ENCODE measurements around the gene SCARB1. TPM values are rescaled to one million over a fixed set of nuclear protein-coding genes. Genes with fewer than 3 reads are reported as not detected.

The SCARB1 gene
- total and polyA plus RNA-seq, 2 of the 13 experiments (the other 11 are each of a cell fraction or from before 2014, with no cell fraction given) = 63.4 to 160 TPM

DNA sequence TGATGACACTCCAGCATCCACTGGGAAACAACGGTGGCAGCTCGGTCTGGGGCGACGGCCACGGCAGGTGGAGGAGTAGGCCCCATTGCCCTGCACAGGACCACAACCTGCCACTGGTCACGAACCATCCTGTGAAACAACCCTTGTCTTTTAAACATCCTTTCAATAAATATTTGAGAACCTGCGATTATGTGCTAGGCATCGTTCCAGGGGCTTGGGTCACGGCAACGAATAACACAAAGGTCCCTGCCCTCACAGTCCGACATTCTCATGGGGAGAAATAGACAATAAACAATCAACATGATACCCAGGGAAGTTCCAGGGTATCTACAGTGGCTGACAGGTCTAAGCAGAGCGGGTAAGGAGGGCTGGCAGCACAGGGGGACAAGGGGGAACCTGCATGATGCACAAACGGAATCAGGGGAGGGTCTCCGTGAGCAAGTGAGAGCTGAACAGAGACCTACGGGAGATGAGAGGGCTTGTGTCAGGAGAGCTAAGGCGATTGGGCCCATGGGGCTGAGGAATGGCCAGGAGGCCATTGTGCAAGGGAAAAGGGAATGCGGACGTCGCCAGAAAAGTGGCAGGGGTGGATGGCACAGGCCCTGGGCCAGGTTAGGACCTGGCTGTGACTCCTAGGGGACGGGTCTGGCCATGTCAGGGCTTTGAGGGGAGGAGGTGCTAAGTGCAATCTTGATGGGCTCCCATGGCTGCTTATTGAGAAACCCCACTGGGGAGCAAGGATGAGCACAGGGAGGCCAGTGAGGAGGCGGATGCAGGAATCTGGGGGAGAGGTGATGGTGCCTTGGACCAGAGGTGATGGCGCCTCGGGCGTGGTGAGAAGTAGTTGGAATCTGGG, 9.7 kb downstream of the SCARB1 start:
- peaks cover 81% of the 10 kb centered on the region for H3K79me2 ChIP-seq (ENCODE audit: insufficient read depth, low read length)
- FAIRE-seq (peak; percentile 54), ATAC-seq (peak; percentile 5), DNase-seq (ENCODE audit: low spot score) (peak; percentile 60)
- no peaks in the 10 kb centered on the region for H3K27me3 ChIP-seq (ENCODE audit: control insufficient read depth in 1 of 2, insufficient read depth in 2 of 2, low read length in 2 of 2)
- peak overlapping the region in 1 of 3 experiments; percentile 11; a peak in 1 of 6 replicates for H3K4me3 ChIP-seq (replicated peaks in 1 of 3; ENCODE audit: insufficient read depth in 1 of 3, low read depth in 2 of 3, low read length in 3 of 3)
- BruUV-seq (replicated peaks) = no TSS peak
- in situ Hi-C loops (cut with HindIII; ENCODE audit: extremely low pct_ligation_motif_present, low pct_unique_long_range_greater_than_20kb) (no loop called here), intact Hi-C loops (cut with micrococcal nuclease; ENCODE audit: unreplicated experiment) (no loop called here)
- ChIA-PET POLR2A (interaction anchor here (1.0 to 2.6 kb wide), 7 partner anchors 8 to 60 kb away, joined by 3 to 9 read pairs (median 7); partner anchors contain the start of genes SCARB1 and UBC), CTCF (ENCODE audit: low intra/inter-chr PET ratio, low total read pairs) (interaction anchor here (1.0 to 1.5 kb wide), 2 partner anchors 44 to 53 kb away, joined by 3 to 4 read pairs; no protein-coding TSS in a partner anchor)
- peaks cover 88% of the 10 kb centered on the region for H3K4me1 ChIP-seq (ENCODE audit: insufficient read depth, low read length)
- peaks cover 6 to 27% of the 10 kb centered on the region in 2 experiments for H3K36me3 ChIP-seq (replicated peaks in 1 of 2; ENCODE audit: control insufficient read depth in 1 of 2, insufficient read depth in 2 of 2, low read length in 2 of 2)
- H3K4me2 ChIP-seq (ENCODE audit: low read depth, low read length) = peak overlapping the region; percentile 25; the same call in 1 of the 2 replicates
- H3K27ac ChIP-seq (ENCODE audit: extremely low read length, insufficient read depth, low read length) = peak overlapping the region; percentile 22
- peaks cover 27% of the 10 kb centered on the region for H4K20me1 ChIP-seq (ENCODE audit: insufficient read depth, low read length)
- no peak overlapping the region for H3K9ac ChIP-seq (ENCODE audit: insufficient read depth, low read depth, low read length)
- no peaks in the 10 kb centered on the region for H3K9me3 ChIP-seq (ENCODE audit: low read length)
- WGBS (ENCODE audit: low lambda C conversion rate) = 54% methylated on average over 23 of the region's 24 CpGs
- no peak overlapping the region for H2AFZ ChIP-seq (ENCODE audit: low read length)
- TF ChIP-seq ZNF121 (CRISPR knock-in tag; IDR thresholded peaks at IDR 0.05) (no peak), CHD4 (IDR thresholded peaks at IDR 0.05; ENCODE audit: borderline replicate concordance, low read length) (no peak), SCMH1 (CRISPR knock-in tag; IDR thresholded peaks at IDR 0.05; ENCODE audit: borderline replicate concordance) (no peak), SOX13 (IDR thresholded peaks at IDR 0.05) (peak; percentile 85), SOX13 (CRISPR knock-in tag; conservative IDR thresholded peaks at IDR 0.05 in 1 of 2, IDR thresholded peaks at IDR 0.05 in 1 of 2) (peak in 1 of 2 experiments; percentile 94; a peak in 2 of 4 replicates), KDM4B (CRISPR knock-in tag; IDR thresholded peaks at IDR 0.05) (no peak), NR2F6 (IDR thresholded peaks at IDR 0.05) (peak; percentile 72), NR2F6 (CRISPR knock-in tag; IDR thresholded peaks at IDR 0.05) (peak; percentile 67), TCF7L2 (IDR thresholded peaks at IDR 0.05; ENCODE audit: low read depth, low read length) (no peak), POLR2A (IDR thresholded peaks at IDR 0.05; ENCODE audit: insufficient read depth in 1 of 2, low read depth in 2 of 2, low read length in 2 of 2) (no peak), NBN (conservative IDR thresholded peaks at IDR 0.05) (no peak), ZNF570 (CRISPR knock-in tag; IDR thresholded peaks at IDR 0.05; ENCODE audit: borderline replicate concordance) (no peak), ZFP36L1 (CRISPR knock-in tag; IDR thresholded peaks at IDR 0.05) (no peak), ZNF543 (CRISPR knock-in tag; IDR thresholded peaks at IDR 0.05) (no peak), ZNF567 (CRISPR knock-in tag; IDR thresholded peaks at IDR 0.05; ENCODE audit: borderline replicate concordance) (no peak), FOXO1 (CRISPR knock-in tag; IDR thresholded peaks at IDR 0.05) (peak; percentile 63), ZFP90 (CRISPR knock-in tag; IDR thresholded peaks at IDR 0.05; ENCODE audit: borderline replicate concordance) (no peak), ARNT2 (CRISPR knock-in tag; IDR thresholded peaks at IDR 0.05; ENCODE audit: low read depth) (no peak)
- TF ChIP-seq, protein P1, sequence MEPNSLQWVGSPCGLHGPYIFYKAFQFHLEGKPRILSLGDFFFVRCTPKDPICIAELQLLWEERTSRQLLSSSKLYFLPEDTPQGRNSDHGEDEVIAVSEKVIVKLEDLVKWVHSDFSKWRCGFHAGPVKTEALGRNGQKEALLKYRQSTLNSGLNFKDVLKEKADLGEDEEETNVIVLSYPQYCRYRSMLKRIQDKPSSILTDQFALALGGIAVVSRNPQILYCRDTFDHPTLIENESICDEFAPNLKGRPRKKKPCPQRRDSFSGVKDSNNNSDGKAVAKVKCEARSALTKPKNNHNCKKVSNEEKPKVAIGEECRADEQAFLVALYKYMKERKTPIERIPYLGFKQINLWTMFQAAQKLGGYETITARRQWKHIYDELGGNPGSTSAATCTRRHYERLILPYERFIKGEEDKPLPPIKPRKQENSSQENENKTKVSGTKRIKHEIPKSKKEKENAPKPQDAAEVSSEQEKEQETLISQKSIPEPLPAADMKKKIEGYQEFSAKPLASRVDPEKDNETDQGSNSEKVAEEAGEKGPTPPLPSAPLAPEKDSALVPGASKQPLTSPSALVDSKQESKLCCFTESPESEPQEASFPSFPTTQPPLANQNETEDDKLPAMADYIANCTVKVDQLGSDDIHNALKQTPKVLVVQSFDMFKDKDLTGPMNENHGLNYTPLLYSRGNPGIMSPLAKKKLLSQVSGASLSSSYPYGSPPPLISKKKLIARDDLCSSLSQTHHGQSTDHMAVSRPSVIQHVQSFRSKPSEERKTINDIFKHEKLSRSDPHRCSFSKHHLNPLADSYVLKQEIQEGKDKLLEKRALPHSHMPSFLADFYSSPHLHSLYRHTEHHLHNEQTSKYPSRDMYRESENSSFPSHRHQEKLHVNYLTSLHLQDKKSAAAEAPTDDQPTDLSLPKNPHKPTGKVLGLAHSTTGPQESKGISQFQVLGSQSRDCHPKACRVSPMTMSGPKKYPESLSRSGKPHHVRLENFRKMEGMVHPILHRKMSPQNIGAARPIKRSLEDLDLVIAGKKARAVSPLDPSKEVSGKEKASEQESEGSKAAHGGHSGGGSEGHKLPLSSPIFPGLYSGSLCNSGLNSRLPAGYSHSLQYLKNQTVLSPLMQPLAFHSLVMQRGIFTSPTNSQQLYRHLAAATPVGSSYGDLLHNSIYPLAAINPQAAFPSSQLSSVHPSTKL (CRISPR knock-in tag; IDR thresholded peaks at IDR 0.05) = peak; percentile 70
- TF ChIP-seq, protein P2, sequence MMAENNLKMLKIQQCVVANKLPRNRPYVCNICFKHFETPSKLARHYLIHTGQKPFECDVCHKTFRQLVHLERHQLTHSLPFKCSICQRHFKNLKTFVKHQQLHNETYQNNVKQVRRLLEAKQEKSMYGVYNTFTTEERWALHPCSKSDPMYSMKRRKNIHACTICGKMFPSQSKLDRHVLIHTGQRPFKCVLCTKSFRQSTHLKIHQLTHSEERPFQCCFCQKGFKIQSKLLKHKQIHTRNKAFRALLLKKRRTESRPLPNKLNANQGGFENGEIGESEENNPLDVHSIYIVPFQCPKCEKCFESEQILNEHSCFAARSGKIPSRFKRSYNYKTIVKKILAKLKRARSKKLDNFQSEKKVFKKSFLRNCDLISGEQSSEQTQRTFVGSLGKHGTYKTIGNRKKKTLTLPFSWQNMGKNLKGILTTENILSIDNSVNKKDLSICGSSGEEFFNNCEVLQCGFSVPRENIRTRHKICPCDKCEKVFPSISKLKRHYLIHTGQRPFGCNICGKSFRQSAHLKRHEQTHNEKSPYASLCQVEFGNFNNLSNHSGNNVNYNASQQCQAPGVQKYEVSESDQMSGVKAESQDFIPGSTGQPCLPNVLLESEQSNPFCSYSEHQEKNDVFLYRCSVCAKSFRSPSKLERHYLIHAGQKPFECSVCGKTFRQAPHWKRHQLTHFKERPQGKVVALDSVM (CRISPR knock-in tag; IDR thresholded peaks at IDR 0.05) = no peak
